ENCODE data around the gene DLEC1. TPM values are rescaled to one million over a fixed set of nuclear protein-coding genes. Genes with fewer than 3 reads are reported as not detected.
"Not testable (repeated sequence)": the region's sequence is repeated elsewhere in the genome, so short reads cannot be mapped to it uniquely, and the experiment has no call there.

DLEC1 gene
- total RNA-seq, 2 donors from 2014 or later = 0.18 to 1.9 TPM

DNA sequence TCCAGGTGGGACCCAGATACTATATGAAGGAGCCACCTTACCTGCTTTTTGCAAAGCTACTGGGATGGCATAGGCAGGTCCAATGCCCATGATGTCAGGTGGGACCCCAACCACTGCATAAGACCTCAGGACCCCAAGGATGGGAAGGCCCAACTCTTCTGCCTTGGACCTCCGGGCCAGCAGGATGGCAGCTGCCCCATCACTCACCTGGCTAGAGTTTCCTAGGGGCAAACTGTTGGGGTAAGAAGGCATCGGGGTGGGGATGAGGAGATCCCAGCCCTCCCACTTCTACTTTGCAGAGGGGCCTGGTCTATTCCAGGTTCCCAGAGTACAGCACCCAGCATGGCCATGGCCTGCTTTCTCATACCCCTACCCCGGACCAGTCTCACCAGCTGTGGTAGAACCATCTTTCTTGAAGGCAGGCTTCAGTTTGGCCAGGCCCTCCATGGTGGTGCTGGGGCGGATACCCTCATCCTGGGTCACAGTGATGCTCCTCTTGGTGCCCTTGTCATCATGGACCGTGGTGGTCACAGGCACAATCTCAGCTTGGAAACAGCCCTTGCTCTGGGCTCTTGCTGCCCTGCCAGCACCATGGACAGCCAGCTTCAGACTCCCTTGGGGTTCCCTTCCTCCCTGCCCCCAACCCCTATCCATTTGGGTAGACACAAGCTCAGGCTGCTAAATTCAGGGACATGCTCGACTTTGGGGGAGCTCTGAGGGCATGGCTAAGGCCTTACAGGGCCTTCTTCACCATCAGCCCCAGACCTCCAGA lies 87.3 kb downstream of the DLEC1 start:
- Mint-ChIP-seq H3K36me3 (peaks cover 0 to 11% of the 10 kb centered on the region in 2 donors), H3K27ac (peak overlapping the region in 1 of 2 donors; percentile 41), H3K9me3 (no peaks in the 10 kb centered on the region)
- DNase-seq (ENCODE audit: low spot score in 2 of 2) (peak in 1 of 2 donors; percentile 40), ATAC-seq (no peak)

DNA sequence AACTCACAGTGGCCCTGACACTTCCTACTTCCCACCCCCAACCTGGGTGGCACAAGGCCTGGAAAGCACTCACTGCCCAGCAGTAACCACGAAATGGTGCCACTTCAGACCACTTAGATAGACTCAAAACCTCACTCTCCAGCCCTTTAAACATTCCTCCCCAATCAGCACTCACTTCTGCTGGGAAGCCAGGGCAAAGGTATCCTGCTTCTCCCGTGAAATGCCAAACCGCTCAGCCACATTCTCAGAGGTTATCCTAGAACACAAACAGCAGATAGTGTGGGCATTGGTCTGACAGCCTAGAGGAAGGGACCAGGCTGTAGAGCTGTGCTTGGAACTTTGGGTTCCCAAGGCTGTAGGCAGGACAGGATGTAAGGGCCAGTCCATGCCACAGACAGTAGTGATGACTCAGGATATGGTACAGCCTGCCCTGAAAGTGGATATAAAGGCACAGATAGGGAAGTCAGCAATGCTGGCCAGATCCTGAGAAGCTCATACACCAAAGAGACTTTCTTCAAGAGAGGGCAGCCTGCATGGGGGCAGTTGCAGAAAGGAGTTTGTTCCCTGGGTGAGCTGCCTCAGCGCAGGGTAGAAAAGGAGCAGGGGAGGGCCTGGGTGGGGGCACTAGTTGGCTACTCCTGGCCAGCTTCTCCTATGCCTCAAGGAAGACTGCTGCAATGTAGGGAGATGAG lies 88.7 kb downstream of the DLEC1 start:
- H3K27ac Mint-ChIP-seq = peak overlapping the region in 1 of 2 donors; percentile 25
- DNase-seq (ENCODE audit: low spot score in 2 of 2) (peak in 1 of 2 donors; percentile 30), ATAC-seq (peak in 1 of 2 donors; percentile 50)

DNA sequence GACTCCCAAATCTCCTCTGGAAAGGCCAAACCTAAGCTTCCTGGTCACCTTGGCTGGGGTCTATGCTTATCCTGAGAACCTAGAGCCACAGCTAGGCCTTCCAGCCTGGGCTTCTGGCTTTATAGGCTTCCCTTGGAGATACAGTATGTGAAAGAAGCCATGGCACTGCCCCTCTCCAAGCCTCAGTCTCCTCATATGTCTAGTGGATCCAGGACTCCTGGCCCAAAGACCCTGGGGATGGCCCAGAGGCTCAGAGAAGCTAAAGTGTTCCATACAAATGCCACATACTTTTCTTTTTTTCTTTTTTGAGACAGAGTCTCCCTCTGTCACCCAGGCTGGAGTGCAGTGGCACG lies 89.3 kb downstream of the DLEC1 start:
- Mint-ChIP-seq H3K27ac (peak overlapping the region in 1 of 2 donors; percentile 91), H3K36me3 (peaks cover 0 to 11% of the 10 kb centered on the region in 2 donors), H3K9me3 (no peaks in the 10 kb centered on the region)
- ATAC-seq = no peak
- peak in 1 of 2 donors; percentile 23 for DNase-seq (ENCODE audit: low spot score in 2 of 2)

More for the DNA sequence above, 88.7 kb downstream of the DLEC1 start:
- Mint-ChIP-seq H3K36me3 (peaks cover 0 to 11% of the 10 kb centered on the region in 2 donors), H3K9me3 (no peaks in the 10 kb centered on the region)

DNA sequence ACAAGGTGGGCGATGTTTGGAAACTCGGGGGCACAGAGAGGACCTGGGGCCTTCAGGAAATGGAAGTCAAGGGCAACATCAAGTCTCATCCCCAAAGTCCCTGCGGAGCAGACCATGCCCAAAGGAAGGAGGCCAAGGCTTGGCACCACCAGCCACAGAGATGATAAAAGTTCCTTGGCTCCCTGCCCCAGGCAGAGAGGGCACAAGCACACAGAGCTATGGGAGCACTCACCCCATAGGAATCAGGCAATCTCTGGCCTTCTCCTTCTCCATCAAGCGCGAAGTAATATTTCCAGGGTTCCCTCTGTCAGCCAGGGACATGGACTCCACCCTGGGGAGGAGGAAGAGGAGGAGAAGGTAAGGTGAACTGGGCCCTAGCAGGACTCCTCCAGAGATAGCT lies 90.0 kb downstream of the DLEC1 start:
- Mint-ChIP-seq H3K27ac (peak overlapping the region; percentile 78 to 91), H3K9me3 (no peaks in the 10 kb centered on the region), H3K36me3 (peaks cover 2 to 12% of the 10 kb centered on the region in 2 donors)
- DNase-seq (ENCODE audit: low spot score in 2 of 2) = peak in 1 of 2 donors; percentile 38
- ATAC-seq = no peak

DNA sequence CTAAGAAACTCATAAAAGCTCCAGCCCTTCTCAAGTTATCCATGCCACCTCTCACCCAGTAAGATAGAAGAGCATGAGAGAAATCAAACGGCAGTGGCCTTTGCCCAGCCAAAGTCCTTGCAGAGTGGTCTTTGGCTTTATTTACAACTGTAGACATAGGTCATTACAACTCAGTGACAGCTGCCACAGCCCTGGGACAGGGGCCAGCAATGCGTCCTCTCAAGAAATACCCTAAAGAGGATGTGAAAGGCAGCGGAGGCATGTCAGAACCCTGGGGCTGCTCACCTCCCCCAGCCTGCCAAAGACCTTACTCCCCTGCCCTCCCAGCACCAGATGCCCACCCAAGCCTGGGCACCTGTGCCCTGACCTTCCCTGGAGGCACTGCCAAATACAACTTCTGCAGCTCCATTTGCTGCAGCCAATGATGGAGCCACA lies 91.6 kb downstream of the DLEC1 start:
- Mint-ChIP-seq H3K9me3 (no peaks in the 10 kb centered on the region), H3K27ac (peak overlapping the region; percentile 35 to 87), H3K36me3 (peaks cover 5 to 25% of the 10 kb centered on the region in 2 donors)
- ATAC-seq (no peak), DNase-seq (ENCODE audit: low spot score in 2 of 2) (no peak)

- peak overlapping the region in 1 of 2 donors; percentile 65 for H3K27ac Mint-ChIP-seq
- DNase-seq (ENCODE audit: low spot score in 2 of 2) = peak; percentile 21 to 33
- peaks cover 14 to 29% of the 10 kb centered on the region in 2 donors for H3K36me3 Mint-ChIP-seq
- ATAC-seq = no peak
- no peaks in the 10 kb centered on the region for H3K9me3 Mint-ChIP-seq
Measured at GRCh38 chr3:38131621-38132369, 92.8 kb downstream of the DLEC1 start.

- H3K9me3 Mint-ChIP-seq = no peaks in the 10 kb centered on the region
- DNase-seq (ENCODE audit: low spot score in 2 of 2) = no peak
- ATAC-seq = no peak
- peak overlapping the region in 1 of 2 donors; percentile 49 for H3K27ac Mint-ChIP-seq
- H3K36me3 Mint-ChIP-seq = peaks cover 19 to 28% of the 10 kb centered on the region in 2 donors
Measured at GRCh38 chr3:38133209-38133556, 94.2 kb downstream of the DLEC1 start.

GRCh38 chr3:38133557-38134405 lies 94.8 kb downstream of the DLEC1 start:
- ATAC-seq (no peak), DNase-seq (ENCODE audit: low spot score in 2 of 2) (no peak)
- Mint-ChIP-seq H3K27ac (no peak overlapping the region), H3K36me3 (peaks cover 25 to 28% of the 10 kb centered on the region in 2 donors), H3K9me3 (no peaks in the 10 kb centered on the region)

DNA sequence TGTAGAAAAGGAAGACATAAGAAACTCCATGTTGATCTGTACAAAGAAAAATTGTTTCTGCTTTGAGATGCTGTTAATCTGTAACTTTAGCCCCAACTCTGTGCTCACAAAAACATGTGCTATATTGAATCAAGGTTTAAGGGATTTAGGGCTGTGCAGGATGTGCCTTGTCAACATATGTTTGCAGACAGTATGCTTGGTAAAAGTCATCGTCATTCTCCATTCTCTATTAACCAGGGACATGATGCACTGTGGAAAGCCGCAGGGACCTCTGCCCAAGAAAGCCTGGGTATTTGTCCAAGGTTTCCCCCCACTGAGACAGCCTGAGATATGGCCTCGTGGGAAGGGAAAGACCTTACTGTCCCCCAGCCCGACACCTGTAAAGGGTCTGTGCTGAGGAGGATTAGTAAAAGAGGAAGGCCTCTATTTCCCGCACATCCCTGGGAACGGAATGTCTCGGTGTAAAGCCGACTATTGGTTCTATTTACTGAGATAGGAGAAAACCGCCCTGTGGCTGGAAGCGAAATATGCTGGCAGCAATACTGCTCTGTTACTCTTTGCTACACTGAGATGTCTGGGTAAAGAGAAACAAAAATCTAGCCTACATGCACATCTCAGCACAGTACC lies 95.6 kb downstream of the DLEC1 start:
- peak overlapping the region in 1 of 2 donors; percentile 77 for H3K27ac Mint-ChIP-seq
- H3K9me3 Mint-ChIP-seq = not testable (repeated sequence)

DNA sequence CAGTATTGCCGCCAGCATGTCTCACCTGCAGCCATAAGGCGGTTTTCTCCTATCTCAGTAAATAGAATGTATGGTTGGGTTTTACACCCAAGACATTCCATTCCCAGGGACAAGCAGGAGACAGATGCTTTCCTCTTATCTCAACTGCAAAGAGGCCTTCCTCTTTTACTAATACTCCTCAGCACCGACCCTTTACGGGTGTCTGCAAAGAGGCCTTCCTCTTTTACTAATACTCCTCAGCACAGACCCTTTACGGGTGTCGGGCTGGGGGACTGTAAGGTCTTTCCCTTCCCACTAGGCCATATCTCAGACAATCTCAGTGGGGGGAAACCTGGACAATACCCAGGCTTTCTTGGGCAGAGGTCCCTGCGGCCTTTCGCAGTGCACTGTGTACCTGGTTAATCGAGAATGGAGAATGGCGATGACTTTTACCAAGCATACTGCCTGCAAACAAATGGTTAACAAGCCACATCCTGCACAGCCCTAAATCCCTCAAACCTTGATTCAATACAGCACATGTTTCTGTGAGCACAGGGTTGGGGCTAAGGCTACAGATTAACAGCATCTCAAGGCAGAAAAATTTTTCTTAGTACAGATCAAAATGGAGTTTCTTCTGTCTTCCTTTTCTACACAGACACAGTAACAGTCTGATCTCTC lies 96.7 kb downstream of the DLEC1 start:
- H3K9me3 Mint-ChIP-seq; ATAC-seq; DNase-seq (ENCODE audit: low spot score in 2 of 2): not testable (repeated sequence)
- H3K27ac Mint-ChIP-seq = peak overlapping the region; percentile 94 to 95
- peaks cover 25 to 28% of the 10 kb centered on the region in 2 donors for H3K36me3 Mint-ChIP-seq

More for the DNA sequence above, 95.6 kb downstream of the DLEC1 start:
- DNase-seq (ENCODE audit: low spot score in 2 of 2); ATAC-seq: not testable (repeated sequence)
- peaks cover 24 to 28% of the 10 kb centered on the region in 2 donors for H3K36me3 Mint-ChIP-seq

GRCh38 chr3:38136393-38136776 lies 97.4 kb downstream of the DLEC1 start:
- peak overlapping the region; percentile 94 to 95 for H3K27ac Mint-ChIP-seq
- peaks cover 28% of the 10 kb centered on the region in 2 donors for H3K36me3 Mint-ChIP-seq
- DNase-seq (ENCODE audit: low spot score in 2 of 2) (no peak), ATAC-seq (peak in 1 of 2 donors; percentile 37)
- H3K9me3 Mint-ChIP-seq = no peaks in the 10 kb centered on the region

DNA sequence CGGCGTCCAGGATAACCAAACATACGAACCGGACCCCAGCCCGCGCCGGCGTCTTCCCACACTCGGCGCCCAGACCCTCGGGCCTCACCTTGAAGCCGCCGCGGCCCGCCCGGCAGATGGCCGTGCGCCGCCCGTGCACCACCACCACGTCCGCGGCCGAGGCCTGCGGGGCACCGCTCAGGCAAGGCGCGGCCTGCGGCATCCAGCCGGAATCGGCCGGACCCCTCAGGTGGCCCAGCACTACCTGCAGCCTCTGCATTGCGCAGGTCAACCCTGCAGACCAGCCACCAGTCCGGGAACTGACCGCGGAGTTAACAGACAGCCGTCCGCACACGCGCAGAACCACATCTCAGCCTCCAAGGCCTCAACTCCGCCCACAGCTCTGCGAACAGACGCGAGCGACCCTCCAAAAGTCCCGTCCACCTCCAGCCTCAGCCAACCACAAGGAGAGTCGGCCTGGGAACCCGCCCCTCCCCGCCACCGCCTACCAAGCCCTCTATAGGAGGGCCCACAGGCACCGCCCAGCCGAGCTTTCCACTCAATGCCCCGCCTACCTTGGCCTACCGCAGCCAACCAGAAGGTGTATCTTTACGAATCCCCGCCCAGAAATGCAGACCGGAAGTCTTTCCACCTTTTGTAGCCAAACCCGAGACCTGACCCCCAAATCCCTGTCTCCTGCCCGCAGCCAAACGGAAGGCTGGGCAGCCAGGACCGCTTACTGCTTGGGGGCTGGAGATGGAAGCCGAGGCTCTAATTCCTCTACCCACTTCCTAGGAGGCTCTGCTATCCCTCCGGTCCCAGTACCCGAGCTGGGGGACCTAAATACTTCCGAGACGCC lies 98.0 kb downstream of the DLEC1 start, which contains the start of gene ACAA1:
TSS of gene ACAA1 (minus strand) at position 351 of the 838 bp plus-strand sequence. CDS start at position 259, 92 bp downstream.
- ATAC-seq (peak; percentile 91 to 95), DNase-seq (ENCODE audit: low spot score in 2 of 2) (peak; percentile 96 to 98)
- H3K27ac Mint-ChIP-seq = peak within 1 kb of the TSS; percentile 94 to 100
- H3K9me3 Mint-ChIP-seq = no peaks in the 10 kb centered on the region
- H3K36me3 Mint-ChIP-seq = peaks cover 31% of the 10 kb centered on the region in 2 donors

GRCh38 chr3:38137615-38138348 lies 98.8 kb downstream of the DLEC1 start:
- Mint-ChIP-seq H3K9me3 (no peaks in the 10 kb centered on the region), H3K36me3 (peaks cover 34 to 35% of the 10 kb centered on the region in 2 donors), H3K27ac (peak overlapping the region; percentile 94 to 100)
- DNase-seq (ENCODE audit: low spot score in 2 of 2) (peak in 1 of 2 donors; percentile 49), ATAC-seq (peak; percentile 15 to 21)

Data from activated naive CD4-positive, alpha-beta T cell treated with anti-CD3 and anti-CD28 coated beads, Interleukin-2, amount 50 U/mL, for 72 hours (primary cell).